Endothelial cell (in vitro differentiated cells): ENCODE results near the gene KRTAP10-3. TPM values are rescaled to one million over a fixed set of nuclear protein-coding genes. Genes with fewer than 3 reads are reported as not detected.
"Not testable (repeated sequence)": the region's sequence is repeated elsewhere in the genome, so short reads cannot be mapped to it uniquely, and the experiment has no call there.

ENCODE experiments used
- DNase-seq: peaks from one replicate; pipeline ENCODE4 v3.0.0; 2021; ENCODE audit warnings: low spot score
- H3K27ac Mint-ChIP-seq: one replicate; pipeline ENCODE4 v1.8.0; 2021; ENCODE audit warnings: mixed read lengths, inconsistent platforms; ENCODE audit not compliant: unreplicated experiment
- H3K27me3 Mint-ChIP-seq: one replicate; pipeline ENCODE4 v1.8.0; 2021; ENCODE audit warnings: mild to moderate bottlenecking, moderate library complexity, mixed read lengths, inconsistent platforms; ENCODE audit not compliant: unreplicated experiment
- H3K36me3 Mint-ChIP-seq: one replicate; pipeline ENCODE4 v1.8.0; 2021; ENCODE audit warnings: mild to moderate bottlenecking, low read depth, mixed read lengths, inconsistent platforms; ENCODE audit not compliant: unreplicated experiment
- H3K4me1 Mint-ChIP-seq: one replicate; pipeline ENCODE4 v1.8.0; 2021; ENCODE audit warnings: mild to moderate bottlenecking, mixed read lengths, inconsistent platforms; ENCODE audit not compliant: unreplicated experiment
- H3K4me3 Mint-ChIP-seq: one replicate; pipeline ENCODE4 v1.8.0; 2021; ENCODE audit warnings: mild to moderate bottlenecking, mixed read lengths, inconsistent platforms; ENCODE audit not compliant: unreplicated experiment
- H3K9me3 Mint-ChIP-seq: one replicate; pipeline ENCODE4 v1.8.0; 2021; ENCODE audit warnings: mixed read lengths, inconsistent platforms; ENCODE audit not compliant: unreplicated experiment
- total RNA-seq: library from RNA; stranded (reverse); fragmentation: NEBNext Ultra II Directional; extraction: Animal tissue kit (Norgen Biotek cat#: 25700); gene quantifications from one replicate; pipeline ENCODE4 v1.2.1, GENCODE V29; 2021; ENCODE audit not compliant: unreplicated experiment
- TF ChIP-seq, protein P1 (sequence below): fragments of 200-600 bp; sonication (generic); IDR thresholded peaks from one replicate; pipeline ENCODE4 v1.5.0; 2021; ENCODE audit warnings: antibody characterized with exemption; ENCODE audit not compliant: unreplicated experiment

Gene KRTAP10-3
- total RNA-seq, 1 donor from 2014 or later = not detected

DNA sequence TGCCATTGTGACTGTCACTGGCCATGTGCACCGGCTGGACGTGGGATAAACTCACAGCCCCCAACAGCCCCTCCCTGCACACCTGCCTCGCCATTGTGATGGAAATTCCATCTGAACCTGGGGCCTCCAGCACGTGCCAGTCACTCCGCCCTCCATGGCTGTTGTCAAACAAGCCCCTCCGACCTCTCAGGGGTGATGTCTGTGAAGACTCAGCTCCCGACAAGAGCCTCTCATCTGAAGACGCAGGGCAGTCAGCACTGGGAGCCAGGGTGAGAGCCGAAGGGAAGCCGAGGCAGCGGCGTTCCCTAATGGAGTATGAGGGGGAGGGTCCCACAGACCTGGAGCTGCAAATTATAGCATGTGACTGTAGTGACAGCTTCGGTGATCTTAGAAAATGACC, 5.9 kb downstream of the KRTAP10-3 start:
- Mint-ChIP-seq H3K9me3 (no peaks in the 10 kb centered on the region), H3K27me3 (peaks cover 2% of the 10 kb centered on the region), H3K4me3 (no peak overlapping the region), H3K27ac (no peak overlapping the region), H3K36me3 (peaks cover 2% of the 10 kb centered on the region), H3K4me1 (peaks cover 13% of the 10 kb centered on the region)
- peak; percentile 1 for DNase-seq
- TF ChIP-seq, protein P1, sequence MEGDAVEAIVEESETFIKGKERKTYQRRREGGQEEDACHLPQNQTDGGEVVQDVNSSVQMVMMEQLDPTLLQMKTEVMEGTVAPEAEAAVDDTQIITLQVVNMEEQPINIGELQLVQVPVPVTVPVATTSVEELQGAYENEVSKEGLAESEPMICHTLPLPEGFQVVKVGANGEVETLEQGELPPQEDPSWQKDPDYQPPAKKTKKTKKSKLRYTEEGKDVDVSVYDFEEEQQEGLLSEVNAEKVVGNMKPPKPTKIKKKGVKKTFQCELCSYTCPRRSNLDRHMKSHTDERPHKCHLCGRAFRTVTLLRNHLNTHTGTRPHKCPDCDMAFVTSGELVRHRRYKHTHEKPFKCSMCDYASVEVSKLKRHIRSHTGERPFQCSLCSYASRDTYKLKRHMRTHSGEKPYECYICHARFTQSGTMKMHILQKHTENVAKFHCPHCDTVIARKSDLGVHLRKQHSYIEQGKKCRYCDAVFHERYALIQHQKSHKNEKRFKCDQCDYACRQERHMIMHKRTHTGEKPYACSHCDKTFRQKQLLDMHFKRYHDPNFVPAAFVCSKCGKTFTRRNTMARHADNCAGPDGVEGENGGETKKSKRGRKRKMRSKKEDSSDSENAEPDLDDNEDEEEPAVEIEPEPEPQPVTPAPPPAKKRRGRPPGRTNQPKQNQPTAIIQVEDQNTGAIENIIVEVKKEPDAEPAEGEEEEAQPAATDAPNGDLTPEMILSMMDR = no peak

DNA sequence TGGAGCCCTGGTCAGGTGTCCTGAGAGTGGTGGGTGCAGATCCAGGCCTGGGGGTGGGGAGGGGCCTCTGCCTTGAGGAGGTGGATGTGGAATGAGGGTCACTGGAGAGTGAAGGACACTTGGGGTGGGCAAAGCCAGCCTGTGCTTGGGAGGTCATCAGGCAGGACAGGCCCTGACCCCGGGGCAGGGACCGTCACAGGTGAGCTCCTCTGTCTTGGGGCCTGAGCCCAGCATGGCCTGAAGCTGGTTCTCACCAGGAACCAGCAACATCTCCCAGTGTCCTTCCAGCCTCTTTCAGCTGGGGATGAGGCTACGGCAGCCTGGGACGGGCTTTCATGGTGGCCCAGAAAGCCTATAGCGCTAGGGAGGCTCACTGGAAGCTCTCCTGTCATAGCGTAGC, 6.5 kb downstream of the KRTAP10-3 start:
- H3K36me3 Mint-ChIP-seq = peaks cover 3% of the 10 kb centered on the region

DNA sequence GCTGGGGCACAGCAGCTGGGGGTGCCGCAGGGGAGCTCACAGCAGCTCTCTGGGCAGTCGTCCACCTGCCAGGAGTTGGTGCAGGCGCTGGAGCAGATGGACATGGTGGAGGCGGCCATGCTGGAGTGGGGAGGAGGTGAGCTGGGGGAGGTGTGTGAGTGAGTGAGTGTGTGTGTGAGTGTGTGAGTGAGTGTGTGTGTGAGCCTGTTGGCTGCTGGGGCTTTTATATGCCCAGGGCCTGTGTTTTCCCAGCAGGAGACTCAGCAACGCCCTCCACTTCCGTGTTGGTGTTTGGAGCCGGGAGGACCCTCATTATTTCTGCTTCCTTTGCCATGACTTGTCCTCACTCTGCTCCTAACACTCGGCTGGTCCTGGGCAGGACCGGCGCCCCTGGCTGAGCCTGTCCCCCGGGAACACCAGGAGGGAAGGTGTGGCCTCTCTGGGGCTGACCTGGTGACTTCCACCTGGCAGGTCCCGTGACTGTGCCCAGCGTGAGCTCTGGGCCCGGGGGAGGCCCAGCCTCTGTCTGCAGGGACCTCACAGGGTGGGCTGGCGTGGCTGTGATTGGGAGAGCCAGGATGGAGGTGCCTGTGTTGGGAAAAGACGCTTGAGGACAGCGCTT, 7.1 kb downstream of the KRTAP10-3 start, which contains the start of gene KRTAP10-2:
Gene KRTAP10-2, minus strand, starts transcription at position 166 of the 622 bp plus-strand sequence. Its CDS starts 47 bp downstream, at position 119.
- TF ChIP-seq, protein P1 = no peak
- Mint-ChIP-seq H3K27ac (no peak within 1 kb of the TSS), H3K4me1 (peaks cover 18% of the 10 kb centered on the region), H3K4me3 (no peak within 1 kb of the TSS), H3K27me3 (peaks cover 2% of the 10 kb centered on the region), H3K36me3 (peaks cover 10% of the 10 kb centered on the region), H3K9me3 (no peaks in the 10 kb centered on the region)
- peak; percentile 2 for DNase-seq

More for the DNA sequence above, 6.5 kb downstream of the KRTAP10-3 start:
- Mint-ChIP-seq H3K27me3 (peaks cover 2% of the 10 kb centered on the region), H3K27ac (no peak overlapping the region), H3K4me1 (peaks cover 17% of the 10 kb centered on the region), H3K9me3 (no peaks in the 10 kb centered on the region), H3K4me3 (no peak overlapping the region)
- TF ChIP-seq, protein P1 = no peak
- DNase-seq = peak; percentile 1

DNA sequence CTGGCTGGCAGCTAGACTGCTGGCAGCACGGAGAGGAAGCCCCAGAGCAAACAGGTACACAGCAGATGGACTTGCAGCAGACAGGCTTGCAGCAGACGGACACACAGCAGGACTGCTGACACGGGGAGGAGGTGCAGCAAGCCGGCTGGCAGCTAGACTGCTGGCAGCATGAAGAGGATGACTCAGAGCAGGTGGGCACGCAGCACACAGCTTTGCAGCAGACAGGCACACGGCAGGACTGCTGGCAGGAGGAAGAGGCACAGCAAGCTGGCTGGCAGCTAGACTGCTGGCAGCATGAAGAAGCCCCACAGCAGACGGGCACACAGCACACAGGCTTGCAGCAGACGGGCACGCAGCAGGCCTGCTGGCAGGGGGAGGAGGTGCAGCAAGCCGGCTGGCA, 7.8 kb downstream of the KRTAP10-3 start:
- H3K27me3 Mint-ChIP-seq = peaks cover 2% of the 10 kb centered on the region
- no peak for DNase-seq
- TF ChIP-seq, protein P1 = no peak
- no peaks in the 10 kb centered on the region for H3K9me3 Mint-ChIP-seq
- no peak overlapping the region for H3K27ac Mint-ChIP-seq
- H3K4me1 Mint-ChIP-seq = peaks cover 18% of the 10 kb centered on the region
- peaks cover 10% of the 10 kb centered on the region for H3K36me3 Mint-ChIP-seq
- no peak overlapping the region for H3K4me3 Mint-ChIP-seq

DNA sequence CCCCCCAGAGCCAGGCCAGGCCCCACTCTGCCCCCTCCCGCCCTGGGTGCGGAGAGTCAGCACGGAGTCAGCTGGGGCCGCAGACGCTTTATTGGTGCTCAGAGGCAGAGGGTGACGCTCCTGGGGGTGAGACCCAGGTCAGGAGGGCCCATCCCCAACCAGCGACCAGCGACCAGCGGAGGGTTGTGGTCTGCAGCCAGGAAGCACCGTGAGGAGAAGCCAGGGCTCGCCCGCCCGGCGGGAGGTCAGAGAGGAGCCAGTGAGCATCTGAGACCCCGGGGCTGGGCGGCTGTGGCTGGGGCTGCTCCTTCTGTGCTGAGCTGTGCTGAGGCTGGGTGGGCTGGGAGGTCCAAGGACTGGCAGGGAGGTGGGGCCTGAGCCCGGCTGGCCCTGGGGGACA, 8.3 kb downstream of the KRTAP10-3 start:
- H3K36me3 Mint-ChIP-seq, H3K27ac Mint-ChIP-seq, H3K9me3 Mint-ChIP-seq, H3K27me3 Mint-ChIP-seq, H3K4me3 Mint-ChIP-seq: not testable (repeated sequence)
- H3K4me1 Mint-ChIP-seq = peaks cover 18% of the 10 kb centered on the region
- DNase-seq = peak; percentile 2
